ENCODE measurements around the gene KRTAP10-8.

DNA sequence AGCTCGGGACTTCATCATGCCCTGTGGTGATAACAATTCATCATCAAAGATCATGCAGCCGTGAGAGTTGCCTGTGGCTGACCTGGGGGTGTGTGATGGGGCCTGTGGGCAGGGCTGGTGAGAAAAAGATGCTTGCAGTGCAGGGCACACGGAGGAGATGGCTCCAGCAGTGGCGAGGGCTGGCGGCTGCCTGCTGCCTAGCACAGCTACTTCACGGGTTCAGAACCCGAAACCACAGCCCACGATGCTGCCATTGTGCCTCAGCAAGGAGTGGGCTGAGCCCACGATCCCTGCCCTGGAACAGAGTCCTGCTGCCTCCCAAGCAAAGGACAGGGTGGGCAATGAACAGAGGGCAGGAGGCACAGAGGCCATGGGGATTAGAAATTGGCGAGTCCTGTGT lies 14.4 kb downstream of the KRTAP10-8 start:
- no peak for TF ChIP-seq ZNF274 (IDR thresholded peaks at IDR 0.05; ENCODE audit: low read depth, low read length)
- no peak for TF ChIP-seq YY1 (IDR thresholded peaks at IDR 0.05; ENCODE audit: insufficient read depth, insufficient read length)

All from NT2/D1 (cell line).